Bronchial epithelial cell (primary cell): ENCODE data around the gene NPAS3. TPM values are rescaled to one million over a fixed set of nuclear protein-coding genes. Genes with fewer than 3 reads are reported as not detected.

Experiments
- DNase-seq: peaks from one replicate; pipeline ENCODE4 v3.0.0-alpha.2; 2010; ENCODE audit warnings: low read depth
- FAIRE-seq: peaks from 2 replicates; lab custom pipeline; 2011; peaks lifted over from hg19 to GRCh38; lab: Jason Lieb, UNC
- H3K27me3 ChIP-seq: 2 replicates; pipeline ENCODE4 v1.5.1; 2011; ENCODE audit warnings: low read length; ENCODE audit not compliant: control insufficient read depth, insufficient read depth
- H3K36me3 ChIP-seq: 2 replicates; pipeline ENCODE4 v1.5.1; 2011; ENCODE audit warnings: low read length; ENCODE audit not compliant: control insufficient read depth, insufficient read depth
- H3K4me3 ChIP-seq: 2 replicates; pipeline ENCODE4 v1.5.1; 2011; ENCODE audit warnings: mild to moderate bottlenecking, low read depth, low read length, control low read depth
- CTCF ChIP-seq: IDR thresholded peaks from 2 replicates; pipeline ENCODE4 v1.5.1; 2011; ENCODE audit warnings: mild to moderate bottlenecking, moderate library complexity, low read length, control low read depth, inconsistent platforms; ENCODE audit not compliant: insufficient read depth, severe bottlenecking
- total RNA-seq: library from RNA; depleted of rRNA; stranded (reverse); fragments of >200 nt; gene quantifications from 2 replicates; pipeline ENCODE4 v1.2.1, GENCODE V29; 2014

Gene NPAS3
- total RNA-seq, 1 donor from 2014 or later: not detected

GRCh38 chr14:33776871-33777270 lies 838.2 kb downstream of the NPAS3 start:
- FAIRE-seq: no peak
- no peak overlapping the region for H3K4me3 ChIP-seq
- TF ChIP-seq CTCF: no peak

GRCh38 chr14:33777681-33778080 lies 839.0 kb downstream of the NPAS3 start:
- Histone ChIP-seq H3K36me3 (no peaks in the 10 kb centered on the region), H3K4me3 (no peak overlapping the region), H3K27me3 (peaks cover 5% of the 10 kb centered on the region)
- no peak for TF ChIP-seq CTCF
- DNase-seq (no peak), FAIRE-seq (no peak)

More at GRCh38 chr14:33776871-33777270, 838.2 kb downstream of the NPAS3 start:
- Histone ChIP-seq H3K27me3 (peaks cover 2% of the 10 kb centered on the region), H3K36me3 (no peaks in the 10 kb centered on the region)
- DNase-seq: no peak

- FAIRE-seq (peak; percentile 36), DNase-seq (no peak)
- Histone ChIP-seq H3K27me3 (peaks cover 5% of the 10 kb centered on the region), H3K36me3 (no peaks in the 10 kb centered on the region), H3K4me3 (no peak overlapping the region)
- TF ChIP-seq CTCF: no peak
Measured at GRCh38 chr14:33780035-33780434, 841.4 kb downstream of the NPAS3 start.

- FAIRE-seq: no peak
Measured at GRCh38 chr14:33781236-33781635, 842.6 kb downstream of the NPAS3 start.

GRCh38 chr14:33782923-33783322 lies 844.2 kb downstream of the NPAS3 start:
- no peak overlapping the region for H3K4me3 ChIP-seq
- no peak for TF ChIP-seq CTCF
- no peaks in the 10 kb centered on the region for H3K36me3 ChIP-seq
- H3K27me3 ChIP-seq: peaks cover 3% of the 10 kb centered on the region
- FAIRE-seq (no peak), DNase-seq (no peak)

More at GRCh38 chr14:33781236-33781635, 842.6 kb downstream of the NPAS3 start:
- DNase-seq: no peak
- peaks cover 3% of the 10 kb centered on the region for H3K27me3 ChIP-seq
- no peak overlapping the region for H3K4me3 ChIP-seq
- no peak for TF ChIP-seq CTCF
- H3K36me3 ChIP-seq: no peaks in the 10 kb centered on the region
